ENCODE results near the gene RAB7B.

RAB7B gene

DNA sequence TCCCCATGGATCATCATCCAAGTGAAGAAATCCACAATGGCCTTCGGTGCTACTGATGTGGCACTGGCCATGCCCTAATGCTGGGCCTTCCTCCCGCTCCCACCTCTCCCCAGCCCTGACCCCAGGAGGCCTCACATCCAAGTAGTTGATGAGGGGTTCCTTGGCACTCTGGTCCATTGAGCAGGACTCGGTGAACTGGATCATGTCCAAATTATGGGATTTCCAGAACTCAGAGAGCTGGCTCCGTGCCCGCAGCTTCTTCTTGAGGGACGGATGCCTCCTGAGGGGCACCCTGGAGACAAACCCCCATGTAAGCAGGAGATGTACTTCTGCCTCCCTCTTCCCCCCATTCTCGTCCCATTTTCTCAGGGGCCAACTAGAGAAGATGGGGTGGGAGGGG is 19.6 kb upstream of the RAB7B start:
- no peak for DNase-seq (ENCODE audit: low read depth)

DNA sequence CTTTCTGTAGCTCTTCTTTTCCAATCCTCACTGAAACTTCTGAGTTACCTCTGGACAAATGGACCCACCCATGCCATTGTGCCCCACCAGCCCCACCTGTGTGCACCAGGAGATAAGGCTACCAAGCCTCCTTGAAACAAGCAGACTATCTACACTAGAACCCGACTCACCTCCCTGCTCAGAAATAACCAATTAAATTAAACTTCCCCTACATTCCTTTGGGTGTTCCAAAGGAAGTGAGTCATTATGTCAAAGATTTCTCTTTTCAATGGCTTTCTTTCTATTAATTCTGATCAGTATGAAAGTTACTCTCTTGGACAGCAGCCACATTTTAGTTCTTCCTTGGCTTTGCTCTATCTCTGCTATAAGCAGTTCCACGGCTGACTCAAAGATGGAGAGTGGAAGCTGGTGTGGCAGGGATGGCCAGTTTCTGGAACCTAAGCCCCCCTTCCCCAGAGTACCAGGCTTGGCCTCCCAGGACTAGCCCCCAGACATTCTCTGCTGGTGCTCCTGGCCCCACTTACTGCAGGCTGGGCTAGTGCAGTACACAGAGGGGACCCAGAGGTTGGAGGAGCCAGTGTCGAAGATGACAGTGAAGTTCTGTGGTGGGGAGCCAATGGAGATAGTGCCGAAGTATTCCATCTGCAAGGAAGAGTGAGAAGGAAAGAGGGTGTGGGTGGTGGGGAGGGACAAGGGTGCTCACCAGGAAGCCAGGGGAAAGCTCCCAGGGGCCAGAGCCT is 18.6 kb upstream of the RAB7B start:
- no peak for DNase-seq (ENCODE audit: low read depth)

GRCh38 chr1:206021008-206021625 is 17.9 kb upstream of the RAB7B start:
- no peak for DNase-seq (ENCODE audit: low read depth)

- DNase-seq (ENCODE audit: low read depth) = no peak
These were observed 17.3 kb upstream of the RAB7B start for GRCh38 chr1:206020393-206021007.

DNA sequence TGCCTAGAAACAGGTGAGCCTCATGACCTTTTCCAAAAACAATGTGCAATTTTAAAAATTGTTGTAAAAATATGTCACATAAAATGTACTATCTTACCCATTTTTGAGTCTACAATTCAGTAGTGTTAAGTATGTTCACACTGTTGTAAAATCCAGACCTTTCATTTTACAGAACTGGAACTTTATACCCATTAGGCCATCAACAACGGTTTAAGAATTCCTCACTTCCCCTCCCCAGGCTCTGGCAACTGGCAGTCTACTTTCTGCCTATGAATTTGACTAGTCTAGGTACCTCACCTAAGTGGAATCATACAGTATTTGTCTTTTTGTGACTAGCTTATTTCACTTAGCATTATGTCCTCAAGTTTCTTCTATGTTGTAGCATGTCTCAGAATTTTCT is 11.9 kb upstream of the RAB7B start:
- DNase-seq (ENCODE audit: low read depth) = no peak

GRCh38 chr1:206014601-206015000 is 11.4 kb upstream of the RAB7B start:
- DNase-seq (ENCODE audit: low read depth) = no peak

DNA sequence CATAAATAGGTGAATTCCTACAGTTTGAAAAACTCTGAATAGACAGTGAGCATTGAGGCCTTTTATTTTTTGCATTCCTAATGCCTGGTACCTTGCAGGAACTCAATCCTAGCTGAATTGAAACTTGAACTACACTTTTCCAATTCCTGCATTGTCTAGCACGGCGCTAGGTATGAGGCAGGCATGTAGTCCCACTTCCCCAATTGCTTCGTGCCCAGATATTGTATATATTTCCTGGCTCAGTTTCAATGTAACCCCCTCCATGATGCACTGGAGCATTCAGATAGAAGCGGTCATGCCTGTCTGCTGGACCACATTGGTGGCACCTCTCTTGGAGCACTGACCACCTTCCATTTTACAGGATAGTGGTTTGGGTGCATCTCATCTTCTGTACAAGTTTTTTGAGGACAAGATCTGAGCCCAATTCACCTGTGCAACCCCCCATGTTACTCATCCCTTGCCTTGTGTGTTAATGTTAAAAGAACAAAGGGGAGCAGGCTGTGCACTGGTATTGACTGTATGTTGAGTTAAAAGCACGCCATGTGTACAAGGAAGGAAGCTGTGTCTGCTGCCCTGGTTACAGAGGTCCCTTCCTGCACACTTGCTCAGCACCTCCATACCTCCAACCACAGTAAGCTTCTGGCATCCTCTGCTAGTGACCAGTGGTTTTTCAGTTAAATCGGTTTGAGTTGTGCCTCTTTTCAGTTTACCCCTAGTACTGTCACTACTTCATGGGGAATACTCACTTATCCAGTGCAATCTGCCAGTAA is 10.0 kb upstream of the RAB7B start:
- no peak for DNase-seq (ENCODE audit: low read depth)

- DNase-seq (ENCODE audit: low read depth) = no peak
These were observed 9.1 kb upstream of the RAB7B start for GRCh38 chr1:206012086-206012859.

DNA sequence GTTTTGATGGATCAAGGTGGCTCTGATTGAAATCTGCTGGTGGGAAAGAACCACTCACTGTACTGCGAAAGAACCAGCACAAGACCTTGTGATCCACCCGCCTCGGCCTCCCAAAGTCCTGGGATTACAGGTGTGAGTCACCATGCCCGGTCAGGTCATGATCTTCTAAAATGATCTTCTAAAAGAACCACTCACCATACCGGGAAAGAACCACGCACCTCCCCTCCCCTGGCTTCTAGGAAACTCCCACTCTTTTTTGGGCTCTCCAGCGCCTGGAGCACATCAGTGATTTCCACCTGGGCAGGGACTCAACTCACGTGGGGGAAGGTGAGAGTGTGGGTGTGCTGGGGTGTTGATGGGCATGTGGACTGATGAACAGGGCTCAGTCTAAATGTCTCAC is 7.9 kb upstream of the RAB7B start:
- DNase-seq (ENCODE audit: low read depth) = no peak

DNA sequence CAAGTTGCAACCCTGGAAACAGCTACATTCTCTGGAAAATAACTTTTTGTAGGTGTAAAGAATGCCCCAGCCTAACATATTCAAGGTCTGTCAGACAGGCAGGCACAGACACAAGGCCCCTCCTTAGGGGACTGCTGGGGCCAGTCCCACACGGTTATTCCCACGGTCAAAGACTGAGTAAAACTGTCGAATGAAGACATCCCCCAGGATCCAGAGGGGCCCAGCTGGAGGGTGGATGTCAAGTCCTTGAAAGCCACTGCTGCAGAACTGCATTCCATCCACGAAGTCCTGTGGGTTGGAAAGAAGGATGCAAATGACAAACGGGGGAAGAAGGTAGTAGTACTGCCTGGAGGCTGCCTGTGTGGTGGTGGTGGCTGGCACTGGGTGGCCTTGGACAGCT is 6.9 kb upstream of the RAB7B start:
- no peak for DNase-seq (ENCODE audit: low read depth)

DNA sequence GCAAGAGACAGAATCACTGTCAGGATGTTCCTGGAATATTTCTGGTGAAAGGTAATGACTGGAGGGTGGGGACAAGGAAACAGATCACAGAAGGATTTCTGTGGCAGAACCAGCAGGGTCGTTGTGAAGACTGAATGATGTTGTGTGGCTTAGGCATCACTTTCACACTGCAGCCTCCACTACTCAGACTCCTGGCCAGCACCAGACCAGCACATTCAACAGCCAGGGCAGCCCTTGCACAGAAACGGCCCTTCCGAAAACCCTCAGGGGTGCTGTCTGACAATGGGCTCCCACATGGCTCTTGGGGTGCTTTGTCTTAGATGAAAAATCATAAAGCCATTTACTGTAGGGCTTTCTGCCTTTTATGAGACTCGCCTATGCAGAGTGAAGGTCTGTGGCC is 3.8 kb upstream of the RAB7B start:
- DNase-seq (ENCODE audit: low read depth) = no peak

DNA sequence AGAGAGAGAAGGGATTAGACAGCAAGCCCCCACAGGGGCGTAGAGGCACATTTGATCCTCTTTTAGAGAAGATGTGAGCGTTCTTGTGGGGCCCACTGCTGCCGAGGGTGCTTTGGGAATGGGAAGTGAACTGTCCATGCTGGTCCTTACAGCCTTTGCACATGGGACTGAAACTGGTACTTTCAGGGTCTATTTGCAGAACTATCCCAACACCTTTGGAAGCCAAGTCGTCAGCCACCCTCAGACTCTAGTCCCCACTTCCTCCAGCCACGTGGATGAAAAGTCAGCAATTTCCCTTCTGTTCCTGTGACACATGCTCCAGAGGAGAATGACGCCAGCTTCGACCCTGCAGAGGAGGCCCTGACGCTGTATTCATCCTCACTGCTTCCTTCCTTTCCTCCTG is 2.6 kb upstream of the RAB7B start:
- DNase-seq (ENCODE audit: low read depth) = no peak

DNA sequence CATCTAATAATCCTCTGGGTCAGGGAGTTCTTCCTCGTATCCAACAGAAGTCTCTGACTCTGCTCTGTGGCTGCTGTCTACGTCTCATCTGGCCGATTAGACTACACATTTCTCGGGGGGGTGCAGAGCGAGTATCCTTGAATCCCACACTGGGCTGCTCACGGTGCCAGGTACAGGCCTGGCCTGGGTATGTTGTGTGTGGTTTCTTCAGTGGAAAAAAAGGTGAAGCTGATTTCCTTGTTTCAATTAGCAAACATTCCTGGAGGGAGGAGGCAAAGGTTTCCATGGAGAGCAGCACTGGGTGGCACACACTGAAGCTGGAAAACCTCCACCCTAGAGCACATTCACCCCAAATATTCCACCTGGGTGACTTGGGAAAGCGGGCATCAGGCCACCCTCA is 2.0 kb upstream of the RAB7B start:
- DNase-seq (ENCODE audit: low read depth) = no peak

GRCh38 chr1:206004826-206005225 is 1.6 kb upstream of the RAB7B start:
- no peak for DNase-seq (ENCODE audit: low read depth)

DNA sequence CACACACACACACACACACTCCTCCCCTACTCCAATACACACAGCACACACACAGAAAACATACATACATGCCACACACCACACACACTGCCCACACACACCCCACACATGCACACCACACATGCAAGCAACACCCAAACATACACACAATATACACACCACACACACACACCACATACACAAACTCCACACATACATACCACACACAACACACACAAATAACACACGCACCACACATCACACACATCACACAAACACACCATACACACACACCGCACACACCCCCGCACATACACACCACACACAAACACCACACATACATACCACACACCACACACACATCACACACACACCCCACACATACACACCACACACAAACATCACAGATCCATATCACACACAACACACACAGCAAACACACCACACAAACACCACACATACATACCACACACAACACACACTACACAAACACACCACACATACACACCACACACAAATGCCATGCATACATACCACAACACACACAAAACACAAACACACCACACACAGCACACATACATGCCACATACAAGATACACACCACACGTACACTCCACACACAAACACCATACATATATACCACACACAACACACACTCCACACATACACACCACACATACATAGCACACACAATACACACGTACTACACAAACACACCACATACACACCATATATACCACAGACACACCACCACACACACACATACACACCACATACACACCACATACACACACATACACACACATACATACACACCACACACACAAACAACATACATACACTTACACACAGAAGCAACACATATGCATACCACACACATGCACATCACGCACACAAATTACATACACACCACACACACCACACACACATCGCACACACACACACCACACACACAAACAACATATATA is 932 bp upstream of the RAB7B start:
- DNase-seq (ENCODE audit: low read depth) = no peak

DNA sequence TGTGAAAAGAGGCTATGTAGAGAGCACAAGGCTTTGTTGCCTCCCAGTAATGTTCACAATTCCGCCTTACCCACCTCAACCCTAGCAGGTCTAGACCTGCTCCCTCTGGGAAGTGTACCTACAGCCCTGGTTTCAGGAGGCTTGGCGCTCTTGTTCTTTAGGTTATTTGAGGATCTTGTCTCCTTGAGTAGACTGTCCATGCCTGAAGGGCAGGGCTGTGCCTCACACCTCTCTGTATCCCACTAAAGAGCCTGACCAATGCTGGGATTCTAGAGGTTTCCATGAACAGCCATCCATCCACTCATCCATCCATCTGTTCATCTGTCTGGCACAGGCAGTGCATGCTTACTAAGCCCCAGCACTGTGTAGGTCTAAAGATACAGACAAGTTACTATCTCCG is 1.0 kb downstream of the RAB7B start:
- no peak for DNase-seq (ENCODE audit: low read depth)

GRCh38 chr1:206001476-206001888 is 1.7 kb downstream of the RAB7B start:
- DNase-seq (ENCODE audit: low read depth) = no peak

DNA sequence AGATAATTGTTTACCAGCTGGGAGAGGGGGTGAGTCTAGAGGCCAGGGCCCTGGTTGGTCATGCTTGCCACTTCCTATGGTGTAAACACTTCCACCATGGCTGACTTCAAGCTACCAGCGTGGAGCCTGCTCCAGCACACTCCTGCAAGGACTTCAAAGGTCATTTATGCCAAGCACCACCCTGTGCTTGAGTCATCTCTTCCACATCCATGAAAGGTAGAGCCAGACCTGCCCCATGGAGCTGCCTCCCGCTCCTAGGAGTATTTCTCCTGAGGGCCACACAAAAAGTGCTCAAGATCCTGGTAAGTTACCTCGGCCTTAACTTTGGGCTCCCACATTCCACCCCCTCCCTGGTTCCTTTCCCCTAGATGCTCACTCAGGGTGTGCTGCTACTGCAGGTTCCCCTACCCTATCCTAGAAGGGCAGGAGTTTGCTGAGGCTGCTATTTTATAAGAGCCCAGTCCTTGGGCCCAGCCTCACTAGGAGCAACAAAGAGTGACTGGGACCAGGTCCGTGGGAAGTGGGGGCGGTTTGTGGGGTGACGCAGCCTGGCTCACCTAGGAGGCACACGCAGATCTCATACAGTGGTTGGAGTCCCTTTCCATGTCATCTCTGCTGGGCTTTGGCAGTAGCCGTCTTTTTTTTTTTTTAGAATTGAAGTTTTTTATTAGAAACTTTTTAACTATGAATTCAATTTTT is 2.4 kb downstream of the RAB7B start:
- DNase-seq (ENCODE audit: low read depth) = no peak

DNA sequence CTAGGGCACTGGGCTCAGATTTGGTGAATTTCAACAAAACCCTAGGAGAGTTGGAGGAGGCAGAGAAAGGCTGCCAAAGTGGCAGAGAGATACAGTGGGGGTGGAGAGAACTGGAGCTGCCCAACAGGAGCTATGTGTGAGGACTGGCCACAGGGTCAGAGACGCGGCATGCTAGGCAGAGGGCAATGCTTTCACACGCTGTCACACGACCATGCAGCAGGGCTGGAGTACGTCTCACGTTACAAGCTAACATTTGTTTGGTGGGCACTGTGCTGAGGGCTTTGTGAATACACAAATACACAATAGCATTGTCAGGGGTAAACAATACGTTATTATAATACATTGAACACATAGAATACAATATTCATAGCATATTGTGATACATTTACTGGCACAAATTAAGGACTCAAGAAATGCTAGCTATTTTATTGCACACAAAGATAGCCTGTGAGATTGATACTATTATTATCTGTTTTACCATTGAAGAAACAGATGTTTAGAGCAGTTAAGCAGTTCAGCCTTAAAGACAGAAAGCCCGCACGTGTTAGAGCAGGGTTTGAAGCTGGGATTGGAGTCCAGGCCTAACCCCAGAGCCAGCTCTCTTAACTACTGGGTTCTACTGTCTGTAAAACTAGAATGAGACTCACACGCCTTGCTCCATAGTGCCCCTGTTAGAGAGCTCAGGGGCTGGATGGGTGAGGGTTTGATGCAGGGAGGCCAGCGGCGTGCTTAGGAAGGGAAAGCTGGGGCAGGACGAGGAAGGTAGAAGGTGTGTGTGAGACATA is 4.5 kb downstream of the RAB7B start:
- no peak for DNase-seq (ENCODE audit: low read depth)

All from activated gamma-delta T cell treated with anti-CD3 and anti-CD28 coated beads, Interleukin-2, amount 50 U/mL, for 16 hours (primary cell).